Activated CD8-positive, alpha-beta memory T cell treated with anti-CD3 and anti-CD28 coated beads for 48 hours (primary cell): ENCODE measurements around the gene LDLRAD3.

Source experiments
- DNase-seq, 3 experiments: peaks; one replicate each; pipeline ENCODE4 v3.0.0-alpha.2; 2020; ENCODE audit warnings: low read depth in 2 of 3, low spot score in 2 of 3

Gene LDLRAD3

GRCh38 chr11:36264011-36264972 lies 320.4 kb downstream of the LDLRAD3 start:
- DNase-seq, result no peak

GRCh38 chr11:36264973-36265344 lies 321.1 kb downstream of the LDLRAD3 start:
- no peak for DNase-seq

GRCh38 chr11:36265793-36266628 lies 322.1 kb downstream of the LDLRAD3 start:
- DNase-seq, result peak; percentile 19 to 53 (median 30)

- no peak for DNase-seq
Measured at GRCh38 chr11:36266767-36267166, 322.9 kb downstream of the LDLRAD3 start.

- DNase-seq, result no peak
Measured at GRCh38 chr11:36268337-36268985, 324.6 kb downstream of the LDLRAD3 start.

GRCh38 chr11:36270701-36271100 lies 326.8 kb downstream of the LDLRAD3 start:
- no peak for DNase-seq

- DNase-seq, result no peak
Measured at GRCh38 chr11:36271794-36272407, 328.0 kb downstream of the LDLRAD3 start.

GRCh38 chr11:36273110-36273509 lies 329.2 kb downstream of the LDLRAD3 start:
- DNase-seq, result no peak

GRCh38 chr11:36274414-36274813 lies 330.6 kb downstream of the LDLRAD3 start:
- DNase-seq, result no peak

- no peak for DNase-seq
Measured at GRCh38 chr11:36278531-36279282, 334.8 kb downstream of the LDLRAD3 start.

- DNase-seq, result no peak
Measured at GRCh38 chr11:36280531-36280930, 336.7 kb downstream of the LDLRAD3 start.
